ENCODE results near the gene PRG2. TPM values are rescaled to one million over a fixed set of nuclear protein-coding genes. Genes with fewer than 3 reads are reported as not detected.

Gene PRG2
- total and polyA plus RNA-seq, 9 of the 15 experiments (the other 6 are each of a cell fraction or from before 2014, with no cell fraction given): 1.8 to 78.0 (median 26.6) TPM

GRCh38 chr11:57349491-57350274, 40.8 kb downstream of the PRG2 start (continued):
- no peak for TF ChIP-seq ZNF398 (CRISPR knock-in tag; IDR thresholded peaks at IDR 0.05)
- TF ChIP-seq PRPF4 (IDR thresholded peaks at IDR 0.05; ENCODE audit: insufficient read depth, low read depth, low read length, poor library complexity, severe bottlenecking): no peak
- no peak for TF ChIP-seq ZNF695 (CRISPR knock-in tag; IDR thresholded peaks at IDR 0.05)
- no peak for TF ChIP-seq ZNF174 (CRISPR knock-in tag; IDR thresholded peaks at IDR 0.05)
- TF ChIP-seq ID3 (CRISPR knock-in tag; IDR thresholded peaks at IDR 0.05): no peak
- no peak for TF ChIP-seq ID3 (tag; IDR thresholded peaks at IDR 0.05)
- TF ChIP-seq NR1H2 (CRISPR knock-in tag; IDR thresholded peaks at IDR 0.05): no peak
- TF ChIP-seq DMBX1 (CRISPR knock-in tag; IDR thresholded peaks at IDR 0.05; ENCODE audit: borderline replicate concordance): no peak
- no peak for TF ChIP-seq MCM2 (IDR thresholded peaks at IDR 0.05; ENCODE audit: low read depth)
- no peak for TF ChIP-seq POU5F1 (IDR thresholded peaks at IDR 0.05; ENCODE audit: borderline replicate concordance, low read depth, low read length, partially characterized antibody)
- TF ChIP-seq POLR2G (IDR thresholded peaks at IDR 0.05; ENCODE audit: low read depth, low read length): no peak
- no peak for TF ChIP-seq JUN (IDR thresholded peaks at IDR 0.05; ENCODE audit: borderline replicate concordance, low read depth, low read length)
- TF ChIP-seq JUN (CRISPR knock-in tag; IDR thresholded peaks at IDR 0.05; ENCODE audit: borderline replicate concordance): no peak
- peak; percentile 28 for TF ChIP-seq CTCFL (IDR thresholded peaks at IDR 0.05; ENCODE audit: borderline replicate concordance, insufficient read depth, low read depth, low read length, poor library complexity, severe bottlenecking)
- no peak for TF ChIP-seq MTA1 (IDR thresholded peaks at IDR 0.05; ENCODE audit: borderline replicate concordance)
- no peak for TF ChIP-seq CEBPZ (IDR thresholded peaks at IDR 0.05; ENCODE audit: borderline replicate concordance, low read depth, low read length)
- TF ChIP-seq BRF2 (IDR thresholded peaks at IDR 0.05; ENCODE audit: borderline replicate concordance, insufficient read depth, insufficient read length): no peak
- no peak for TF ChIP-seq TSC22D4 (tag; IDR thresholded peaks at IDR 0.05)

Data from K562 (cell line).